Measurements from ENCODE around the gene GRID1.

Gene GRID1

DNA sequence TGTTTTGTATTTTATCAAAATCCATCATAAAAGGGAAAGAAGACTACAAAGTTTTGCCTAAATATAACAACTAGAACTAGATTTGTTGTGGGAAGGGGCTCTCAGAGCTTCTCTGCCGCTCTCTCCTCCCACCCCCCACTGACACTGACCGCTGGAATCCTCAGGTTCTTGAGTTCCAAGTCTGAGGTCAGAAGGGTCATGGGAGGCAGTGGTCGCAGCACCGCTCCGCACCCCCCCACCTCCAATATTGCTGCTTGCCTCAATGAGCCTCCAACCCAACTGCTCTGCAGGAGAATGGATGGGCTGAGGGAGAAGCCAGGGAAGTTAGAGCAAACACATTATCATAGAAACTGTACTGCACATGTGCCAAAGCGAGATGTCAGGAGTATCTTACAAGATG lies 359.4 kb downstream of the GRID1 start:
- no peak for DNase-seq

DNA sequence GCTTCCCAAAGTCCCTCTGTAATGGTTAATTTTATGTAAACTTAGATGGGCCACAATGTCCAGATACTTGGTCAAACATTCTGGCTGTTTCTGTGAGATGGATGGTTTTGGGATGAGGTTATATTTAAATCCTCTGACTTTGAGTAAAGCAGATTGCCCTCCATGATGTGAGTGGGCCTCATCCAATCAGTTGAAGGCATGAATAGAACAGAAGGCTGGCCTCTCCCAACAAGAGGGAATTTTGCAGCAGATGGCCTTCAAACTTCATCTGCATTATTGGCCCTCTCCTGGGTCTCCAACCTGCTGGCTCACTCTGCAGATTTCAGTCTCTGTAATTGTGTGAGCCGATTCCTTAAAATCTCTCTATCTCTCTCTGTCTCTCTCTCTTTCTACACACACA lies 362.3 kb downstream of the GRID1 start:
- no peak for DNase-seq

DNA sequence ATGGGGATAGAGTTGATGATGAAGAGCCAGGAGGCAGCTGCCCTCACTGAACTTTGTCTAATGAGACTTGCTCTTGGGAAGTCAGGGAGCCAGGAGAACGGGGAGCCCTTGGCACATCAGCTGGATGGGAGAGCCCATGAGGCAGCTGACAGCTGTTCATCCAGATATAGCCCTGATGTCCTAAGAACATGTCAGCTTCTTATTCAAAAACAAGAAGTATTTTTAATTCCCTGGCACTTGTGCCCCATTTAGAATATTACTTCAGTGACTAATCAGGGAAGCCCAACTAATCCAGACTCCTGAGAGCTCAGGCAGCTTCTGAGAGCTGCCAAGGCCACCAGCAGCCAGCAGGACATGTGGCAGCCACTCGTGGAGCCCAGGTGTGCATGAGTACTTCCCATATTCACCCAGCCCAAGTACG lies 363.4 kb downstream of the GRID1 start:
- DNase-seq = no peak

DNA sequence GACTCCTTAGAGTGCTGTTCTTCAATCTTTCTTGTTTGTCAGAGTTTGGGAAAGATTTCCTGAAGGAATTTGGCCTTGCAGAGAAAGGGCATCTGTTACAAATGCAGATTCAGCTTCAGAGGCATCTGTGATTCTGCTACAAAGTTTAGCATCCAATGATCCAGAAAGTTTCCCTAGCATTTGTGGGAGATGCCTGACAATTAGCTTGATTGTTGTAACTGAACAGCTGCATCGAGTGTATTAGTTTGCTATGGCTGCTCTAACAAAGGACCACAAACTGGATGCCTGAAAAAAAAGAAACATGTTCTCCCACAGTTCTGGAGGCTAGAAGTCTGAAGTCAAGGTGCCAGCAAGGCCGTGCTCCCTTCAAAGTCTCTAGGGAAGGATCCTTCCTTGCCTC lies 365.1 kb downstream of the GRID1 start:
- DNase-seq = no peak

DNA sequence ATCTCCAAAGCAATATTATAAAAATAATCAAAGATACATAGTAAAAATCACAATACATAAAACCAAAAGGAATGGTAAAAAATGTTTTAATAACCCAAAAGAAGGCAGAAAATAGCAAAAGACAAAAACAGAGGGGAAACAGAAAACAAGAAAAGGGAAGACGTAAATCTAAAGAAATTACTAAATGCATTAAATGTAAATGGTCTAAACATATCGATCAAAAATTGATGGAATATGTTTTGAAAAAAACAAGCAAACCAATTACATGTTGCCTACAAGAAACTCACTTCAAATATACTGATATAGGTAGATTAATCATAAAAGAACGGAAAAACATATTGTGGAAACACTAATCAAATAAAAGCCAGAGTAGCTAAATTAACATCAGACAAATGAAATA lies 369.1 kb downstream of the GRID1 start:
- no peak for DNase-seq

DNA sequence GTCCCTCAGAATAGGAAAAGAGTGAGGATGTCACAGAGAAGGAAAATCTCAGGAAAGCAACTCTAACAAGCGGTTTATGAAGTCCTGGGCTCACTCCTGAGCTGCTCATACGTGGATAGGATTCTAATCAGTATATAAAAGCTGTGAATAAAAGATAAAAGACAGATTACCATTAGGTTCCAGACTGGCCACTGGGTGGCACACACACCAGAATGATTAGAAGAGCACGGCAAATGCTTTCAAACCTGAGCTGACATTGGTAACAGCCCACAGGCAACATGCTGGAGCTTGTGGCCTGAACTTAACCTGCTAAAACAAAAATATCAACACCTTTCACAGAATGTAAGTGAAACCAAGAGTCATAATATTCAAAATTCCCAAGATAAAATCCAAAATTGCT lies 370.8 kb downstream of the GRID1 start:
- DNase-seq = no peak

DNA sequence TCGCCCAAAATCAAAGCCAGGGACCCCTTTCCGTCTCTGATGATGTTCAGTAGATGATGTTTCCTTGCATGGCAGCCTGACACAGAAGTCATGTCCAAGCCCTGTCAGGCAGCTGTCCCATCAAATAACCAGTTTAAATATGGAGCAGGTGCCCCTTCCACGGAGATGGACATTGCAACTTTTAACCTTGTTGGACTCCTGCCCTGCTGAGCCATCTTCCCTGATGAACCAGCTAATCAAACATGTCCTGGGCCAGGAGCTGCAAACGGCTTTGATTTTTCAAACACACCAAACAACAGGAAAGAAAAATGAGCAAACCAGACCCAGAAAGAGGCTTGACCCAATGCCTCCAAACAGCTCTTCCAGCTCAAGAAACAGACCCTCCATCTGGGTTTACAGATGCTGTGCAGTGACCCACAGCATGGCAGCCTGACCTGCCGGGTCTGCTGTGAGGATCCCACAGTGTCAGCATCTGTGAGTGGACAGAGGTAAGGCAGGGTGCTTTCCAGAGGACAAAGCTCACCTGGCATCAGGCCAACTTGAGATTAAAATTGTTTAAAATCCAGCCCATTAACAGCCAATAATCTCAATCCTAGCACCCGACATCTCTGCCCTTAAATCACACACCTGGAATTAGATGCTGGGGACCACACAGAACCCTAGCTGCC lies 372.6 kb downstream of the GRID1 start:
- DNase-seq = no peak

DNA sequence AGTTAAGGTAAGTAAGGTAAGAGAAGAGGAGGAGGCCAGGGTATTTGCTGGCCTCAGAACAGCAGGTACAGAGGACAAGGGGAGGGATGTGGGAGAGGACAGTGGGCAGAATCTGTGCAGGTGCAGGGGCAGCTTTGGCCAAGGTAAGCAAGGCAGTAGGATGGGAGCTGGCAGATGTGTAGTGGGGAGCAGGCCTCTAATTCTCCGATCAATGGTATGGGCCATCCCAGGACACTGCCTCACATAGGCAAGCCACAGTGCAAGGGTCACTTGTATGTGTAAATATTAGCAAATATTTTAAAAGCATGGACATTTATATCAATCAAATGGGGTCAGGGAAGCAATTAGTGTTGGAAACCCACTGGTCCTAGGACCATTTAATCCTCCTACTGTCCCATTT lies 373.5 kb downstream of the GRID1 start:
- no peak for DNase-seq

DNA sequence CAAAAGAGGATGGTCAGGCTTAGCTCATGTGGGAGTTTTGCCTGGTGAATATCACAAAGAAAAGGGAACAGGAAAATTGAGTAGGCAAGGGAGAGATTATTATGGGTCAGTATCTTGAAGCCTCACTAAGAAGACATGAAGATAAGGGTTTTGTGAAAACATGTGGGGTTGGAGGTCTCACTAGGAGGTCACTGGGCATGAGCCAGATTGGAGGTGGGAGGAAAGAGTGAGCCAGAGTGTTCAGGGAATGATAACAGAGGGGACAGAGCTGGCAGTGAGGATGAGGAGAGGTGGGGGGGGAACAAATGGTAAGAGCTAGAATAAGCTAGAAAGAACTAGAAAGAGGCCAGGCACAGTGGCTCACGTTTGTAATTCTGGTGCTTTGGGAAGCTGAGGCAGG lies 374.3 kb downstream of the GRID1 start:
- no peak for DNase-seq

DNA sequence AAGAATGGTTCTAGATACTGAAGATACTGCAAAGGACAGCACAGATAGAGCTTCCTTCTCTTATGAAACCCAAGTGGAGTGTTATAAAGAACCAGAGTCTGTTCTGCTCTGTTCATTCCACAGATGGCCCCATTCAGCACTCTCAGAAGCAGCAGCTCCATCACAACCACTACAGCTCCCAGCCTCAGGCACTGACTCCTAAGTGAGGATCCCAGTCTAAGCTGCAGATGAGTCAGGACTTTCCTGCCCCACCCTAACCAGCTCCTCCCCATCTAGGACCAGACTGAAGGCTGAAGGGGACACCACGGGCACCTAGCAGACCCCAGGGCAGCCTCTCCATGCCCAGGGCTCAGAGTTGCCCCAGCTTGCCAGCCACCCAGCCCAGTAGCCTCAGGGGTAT lies 379.8 kb downstream of the GRID1 start:
- no peak for DNase-seq

DNA sequence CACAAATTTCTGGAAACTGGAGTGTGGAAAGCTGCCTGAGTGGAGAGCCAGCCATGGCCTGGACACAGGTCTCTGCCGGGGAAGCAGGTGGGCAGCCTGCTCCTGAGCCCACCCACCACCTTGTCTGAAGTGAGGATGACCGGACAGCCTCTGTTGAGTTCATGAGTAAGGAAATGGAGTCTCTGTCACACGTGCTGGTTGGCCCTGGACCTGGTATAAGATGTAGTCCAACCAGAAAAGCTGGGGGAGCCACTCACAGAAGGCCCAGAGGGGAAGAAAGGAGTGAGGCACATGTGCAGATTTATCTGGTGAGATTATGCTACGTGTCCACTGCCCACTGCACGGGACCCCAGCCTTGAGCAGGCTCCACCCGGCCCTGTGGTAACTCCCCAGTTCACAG lies 383.5 kb downstream of the GRID1 start:
- no peak for DNase-seq

DNA sequence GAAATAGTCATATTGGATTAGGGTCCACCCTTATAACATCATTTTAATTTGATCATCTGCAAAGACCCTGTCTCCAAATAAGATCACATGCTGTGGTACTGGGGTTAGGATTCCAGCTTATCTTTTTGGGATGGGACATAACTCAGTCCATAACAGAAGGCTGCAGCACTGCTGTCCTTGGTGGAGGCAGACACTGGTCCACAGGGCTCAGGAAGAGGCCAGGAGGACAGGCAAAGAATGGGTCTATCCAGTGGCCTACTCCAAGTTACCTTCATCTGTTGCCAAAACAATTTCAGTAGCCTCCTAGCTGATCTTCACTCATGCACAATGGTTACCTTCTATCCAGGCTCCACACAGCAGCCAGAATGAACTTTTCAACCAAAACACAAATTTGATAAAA lies 387.0 kb downstream of the GRID1 start:
- no peak for DNase-seq

DNA sequence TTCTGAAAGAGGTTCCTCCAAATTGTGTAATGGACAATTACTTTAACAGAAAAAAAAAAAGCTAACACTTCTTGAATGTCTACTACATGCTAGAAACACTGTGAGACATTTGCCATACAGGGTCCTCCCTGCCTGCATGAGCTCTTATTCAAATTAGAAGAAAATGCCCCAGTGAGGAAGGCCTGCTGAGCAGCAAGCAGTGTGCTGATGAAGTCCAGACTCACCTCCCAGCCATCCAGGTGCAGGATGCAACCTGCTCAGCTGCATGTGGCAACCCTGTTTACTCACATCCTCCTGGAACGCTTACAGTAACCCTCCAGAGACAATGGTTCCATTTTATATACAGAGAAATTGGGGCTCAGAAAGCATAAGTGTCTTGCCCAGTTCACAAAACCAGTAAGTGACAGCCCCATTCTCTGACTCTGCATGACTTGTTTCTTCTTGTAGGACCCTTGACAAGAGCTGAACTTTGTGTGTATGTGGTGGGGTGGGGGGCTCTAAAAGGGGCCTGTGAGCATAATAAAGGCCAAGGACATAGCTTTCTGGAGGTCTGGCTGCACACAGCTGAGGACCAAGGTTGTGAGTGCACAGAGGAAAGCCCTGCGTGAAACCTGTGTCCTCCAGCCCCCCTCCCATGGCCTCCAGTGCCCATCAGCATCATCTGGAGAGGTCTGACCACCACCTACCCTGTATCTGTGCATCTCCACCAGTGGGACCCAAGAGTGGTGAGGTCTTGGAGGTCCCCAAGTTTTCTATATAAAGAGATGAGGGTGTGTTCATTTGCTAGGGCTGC lies 387.8 kb downstream of the GRID1 start:
- no peak for DNase-seq

DNA sequence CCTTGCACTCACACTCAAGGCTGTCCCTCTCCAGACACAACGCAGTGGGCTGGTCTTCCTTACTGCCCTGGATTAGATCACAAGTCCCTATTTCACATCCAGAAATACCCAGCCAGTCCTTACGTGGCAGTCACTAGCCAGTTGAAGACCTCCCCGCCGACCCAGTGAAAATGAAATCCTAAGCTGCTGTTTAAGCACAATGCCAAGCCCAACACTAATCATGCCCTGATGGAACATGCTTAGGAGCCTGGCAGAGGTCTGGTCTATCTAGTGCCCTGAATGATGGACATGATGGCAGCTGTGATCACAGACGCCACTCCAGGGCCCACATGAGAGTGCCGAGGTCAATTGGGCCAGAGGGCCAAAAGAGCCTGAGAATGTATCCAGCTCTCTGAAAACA lies 389.0 kb downstream of the GRID1 start:
- DNase-seq = no peak

DNA sequence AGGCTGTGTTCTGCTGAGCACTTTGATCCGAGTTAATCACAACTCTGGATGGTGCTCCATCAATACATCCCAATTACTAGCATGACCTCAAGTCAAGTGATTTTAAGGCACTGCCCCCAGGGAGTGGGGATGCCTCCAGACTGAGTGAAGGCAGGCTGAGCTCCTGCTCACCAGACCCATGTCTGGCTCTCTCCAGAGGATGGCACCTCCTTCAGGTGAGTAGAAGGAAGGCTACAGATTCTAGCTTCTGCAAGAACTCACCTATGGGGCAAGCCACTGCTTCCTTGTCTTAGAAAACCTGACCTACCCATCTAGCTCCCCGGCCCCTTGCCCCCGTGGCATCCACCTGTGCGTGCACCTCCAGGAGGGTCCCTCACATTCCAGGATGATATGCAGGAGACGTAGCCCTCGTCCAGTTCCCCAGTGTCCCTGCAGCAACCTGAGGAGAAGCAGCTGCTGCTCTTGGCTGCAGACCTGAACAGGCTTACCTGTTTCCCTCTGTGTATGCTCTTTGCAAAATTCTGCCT lies 390.3 kb downstream of the GRID1 start:
- DNase-seq = no peak

DNA sequence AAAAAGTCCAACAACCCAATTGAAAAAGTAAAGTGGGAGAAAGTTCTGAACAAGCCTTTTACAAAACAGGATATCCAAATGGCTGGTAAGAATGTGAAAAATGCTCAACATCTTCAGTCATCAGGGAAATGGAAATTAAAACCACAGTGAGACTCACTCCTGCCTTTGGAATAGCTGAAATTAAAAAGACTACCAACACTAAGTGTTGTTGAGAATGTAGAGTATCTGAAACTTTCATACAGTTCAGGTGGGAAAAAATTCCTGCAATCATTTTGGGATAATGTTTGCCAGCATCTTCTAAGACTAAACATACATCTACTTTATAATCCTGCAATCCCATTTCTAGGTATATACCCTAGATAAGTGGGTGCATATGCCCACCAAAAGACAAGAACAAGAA lies 395.1 kb downstream of the GRID1 start:
- no peak for DNase-seq

DNA sequence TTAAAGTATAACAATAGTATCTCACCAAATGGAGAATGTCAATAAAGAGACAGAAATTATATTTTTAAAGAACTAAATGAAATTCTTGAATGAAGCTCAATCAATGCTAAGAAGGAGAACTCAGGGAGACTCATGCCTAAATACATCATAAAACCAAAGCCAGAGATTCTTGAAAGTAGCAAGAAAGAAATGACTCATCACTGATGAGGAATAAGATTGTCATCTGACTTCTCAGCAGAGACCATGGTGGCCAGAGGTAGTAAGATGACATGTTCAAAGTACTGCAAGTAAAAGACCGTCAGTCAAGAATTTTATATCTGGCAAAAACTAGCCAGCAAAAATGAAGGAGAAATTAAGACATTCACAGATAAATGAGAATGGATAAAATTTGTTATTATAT lies 399.0 kb downstream of the GRID1 start:
- DNase-seq = no peak

DNA sequence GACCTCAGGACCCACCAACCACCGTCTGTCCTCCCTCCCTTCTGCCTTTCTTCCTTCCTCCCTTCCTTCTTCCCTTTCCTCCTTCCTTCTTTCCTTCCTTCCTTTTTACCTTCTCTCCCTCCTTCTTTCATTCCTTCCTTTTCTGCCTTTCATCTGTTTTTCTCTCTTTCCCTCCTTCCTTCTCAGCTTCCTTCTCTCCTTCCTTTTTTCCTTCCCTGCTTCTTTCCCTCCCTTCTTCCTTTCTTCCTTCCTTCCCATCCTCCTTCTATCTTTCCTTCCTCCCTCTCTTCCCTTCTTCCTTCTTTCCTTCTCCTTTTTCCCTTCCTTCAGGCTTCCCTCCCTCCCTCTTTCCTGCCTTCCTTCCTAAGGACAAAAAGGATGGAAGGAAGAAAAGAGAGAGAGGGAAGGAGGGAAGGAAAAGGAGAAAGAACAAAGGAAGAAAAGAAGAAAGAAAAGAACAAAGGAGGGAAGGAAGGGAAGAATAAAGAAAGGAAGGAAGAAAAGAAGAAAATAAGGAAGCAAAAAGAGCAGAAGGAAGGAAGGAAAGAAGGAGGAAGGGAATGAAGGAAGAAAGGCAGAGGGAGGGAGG lies 405.0 kb downstream of the GRID1 start:
- DNase-seq = no peak

DNA sequence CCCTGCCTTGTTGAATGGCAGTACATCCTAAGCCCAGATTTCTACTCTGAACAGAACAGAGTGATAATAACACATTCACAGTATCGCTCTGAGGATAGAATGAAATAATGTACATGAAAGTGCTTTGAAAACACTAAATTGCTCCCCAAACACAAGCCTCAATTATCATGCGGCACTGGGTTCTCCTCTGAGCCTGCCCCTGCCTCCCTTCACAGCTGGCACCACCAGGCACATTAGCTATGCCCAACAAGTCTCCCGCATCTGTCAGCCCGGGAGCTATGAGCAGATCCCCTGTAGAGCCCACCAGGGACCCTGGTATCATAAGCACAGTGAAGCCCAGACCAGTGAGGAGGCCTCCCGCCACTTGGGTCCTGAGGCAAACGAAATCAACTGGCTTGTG lies 405.5 kb downstream of the GRID1 start:
- no peak for DNase-seq

DNA sequence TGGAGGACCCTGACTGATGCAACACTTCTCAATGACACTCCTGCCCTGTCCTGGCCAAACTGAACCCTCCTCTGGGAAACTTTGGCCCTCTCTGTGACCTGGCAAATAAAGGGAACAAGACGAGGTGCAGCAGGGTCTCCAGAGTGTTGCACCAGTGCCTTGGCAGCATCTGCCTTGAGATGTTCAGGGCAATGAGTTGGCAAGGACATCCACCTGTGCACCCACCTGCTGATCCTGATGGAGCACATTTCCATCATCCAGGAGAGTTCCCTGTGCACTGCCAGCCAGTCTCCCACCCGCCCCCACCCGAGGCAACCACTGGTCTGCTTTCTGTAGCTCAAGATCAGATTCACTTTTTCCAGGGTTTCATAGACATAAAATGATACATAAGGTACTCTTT lies 407.4 kb downstream of the GRID1 start:
- DNase-seq = no peak

DNA sequence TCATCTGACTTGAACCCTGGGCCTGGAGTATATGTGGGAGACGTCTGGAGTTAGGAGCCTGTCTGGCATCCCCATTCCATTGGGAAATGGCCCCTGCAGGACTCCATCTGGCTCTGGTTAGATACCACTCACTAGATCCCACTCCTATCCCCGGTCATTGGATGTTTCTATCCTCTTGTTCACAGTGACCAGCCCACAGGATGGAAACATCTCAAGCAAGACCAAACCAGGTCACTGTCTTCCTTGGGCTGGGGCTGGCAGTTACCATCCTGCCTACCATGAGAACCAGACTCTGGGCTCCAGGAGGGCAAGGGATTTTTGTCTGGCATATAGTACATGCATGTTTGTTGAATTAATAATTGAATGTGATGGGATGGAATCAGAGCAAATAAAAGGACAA lies 415.7 kb downstream of the GRID1 start:
- no peak for DNase-seq

DNA sequence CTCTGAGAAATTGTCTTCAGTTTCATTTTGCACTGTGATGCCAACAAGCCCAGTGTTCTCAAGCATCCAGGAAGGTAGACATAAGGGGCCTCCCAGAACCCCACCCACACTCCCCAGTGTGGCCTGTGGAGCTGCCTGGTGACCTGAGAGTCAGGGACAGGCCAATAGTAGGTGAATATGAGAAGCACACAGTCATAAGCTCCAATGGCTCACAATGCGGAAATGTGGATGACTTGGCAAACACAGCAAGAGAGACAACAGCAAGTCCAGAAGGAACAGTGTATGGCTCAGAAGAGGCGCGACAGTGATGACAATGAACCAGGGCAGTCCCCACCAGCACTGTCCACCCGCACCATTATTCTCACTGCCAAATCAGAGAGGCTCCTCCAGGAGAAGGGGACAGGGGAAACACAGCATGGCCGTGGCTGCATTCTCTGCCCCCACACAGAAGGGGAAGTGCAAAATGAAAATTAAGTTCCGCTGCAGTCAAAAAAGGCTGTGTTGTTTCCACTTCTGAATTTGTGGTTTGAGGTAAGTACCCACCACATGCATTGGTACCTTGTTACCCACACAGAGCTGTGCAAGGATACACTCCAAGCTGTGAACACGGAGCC lies 419.8 kb downstream of the GRID1 start:
- DNase-seq = no peak

DNA sequence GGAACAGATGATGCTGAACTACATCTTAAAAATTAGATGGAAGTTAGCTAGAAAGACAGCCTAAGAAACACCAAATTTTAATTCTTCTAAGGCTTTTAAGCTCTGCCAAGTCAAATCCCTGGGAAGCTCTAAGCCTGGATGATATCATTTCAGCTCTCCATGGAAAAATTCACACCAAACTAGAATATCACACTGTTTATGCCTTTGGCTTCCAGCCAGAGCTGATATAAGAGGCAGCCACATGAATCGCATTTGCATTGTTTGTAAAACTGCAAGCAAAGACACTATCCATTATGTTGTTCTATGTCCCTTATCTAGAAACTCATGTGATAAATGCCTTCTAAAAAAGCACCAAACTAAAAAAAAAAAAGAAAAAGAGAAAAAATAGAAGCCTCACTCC lies 430.4 kb downstream of the GRID1 start:
- no peak for DNase-seq

DNA sequence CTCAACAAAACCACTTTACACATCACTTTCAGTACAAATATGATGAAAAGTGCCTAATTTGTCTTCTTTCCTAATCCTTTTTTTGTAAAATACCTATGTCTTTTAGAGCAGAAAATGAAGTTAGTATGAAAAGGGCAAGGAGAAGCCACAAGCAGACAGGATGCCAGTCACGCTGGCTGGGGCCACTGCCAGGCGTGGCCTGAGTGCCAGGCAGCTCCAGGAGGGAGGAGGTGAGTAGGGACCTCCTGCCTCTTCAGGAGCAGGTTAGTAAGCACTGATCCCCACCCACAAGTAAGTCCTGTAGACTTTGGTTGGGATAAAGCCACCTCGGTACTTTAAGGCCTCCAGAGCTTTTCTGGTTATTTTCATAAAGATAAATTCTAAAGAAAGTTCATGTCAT lies 432.0 kb downstream of the GRID1 start:
- DNase-seq = no peak
